ENCODE measurements around the gene MSH3.

MSH3 gene

GRCh38 chr5:80905405-80905804, 251.0 kb downstream of the MSH3 start:
- no peak for ATAC-seq
- no peak for DNase-seq

DNA sequence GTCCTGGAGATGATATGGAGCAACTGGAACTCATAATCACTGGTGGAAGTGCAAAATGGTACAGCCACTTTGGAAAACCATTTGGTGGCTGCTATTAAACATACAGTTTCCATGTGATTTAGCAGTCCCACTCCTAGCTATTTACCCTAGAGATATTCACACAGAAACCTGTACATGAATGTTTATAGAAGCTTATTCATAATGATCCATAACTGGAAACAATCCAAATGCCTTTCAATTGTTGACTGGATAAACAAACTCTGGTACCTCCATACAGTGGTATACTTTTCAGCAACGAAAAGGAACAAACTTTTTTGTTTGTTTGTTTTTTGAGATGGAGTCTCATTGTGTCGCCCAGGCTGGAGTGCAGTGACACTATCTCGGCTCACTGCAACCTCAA, 258.0 kb downstream of the MSH3 start:
- ATAC-seq, result no peak
- DNase-seq, result no peak

- DNase-seq, result no peak
- no peak for ATAC-seq
Measured at GRCh38 chr5:80915716-80916115, 261.3 kb downstream of the MSH3 start.

- no peak for ATAC-seq
- DNase-seq, result no peak
Measured at GRCh38 chr5:80916676-80917075, 262.2 kb downstream of the MSH3 start.

DNA sequence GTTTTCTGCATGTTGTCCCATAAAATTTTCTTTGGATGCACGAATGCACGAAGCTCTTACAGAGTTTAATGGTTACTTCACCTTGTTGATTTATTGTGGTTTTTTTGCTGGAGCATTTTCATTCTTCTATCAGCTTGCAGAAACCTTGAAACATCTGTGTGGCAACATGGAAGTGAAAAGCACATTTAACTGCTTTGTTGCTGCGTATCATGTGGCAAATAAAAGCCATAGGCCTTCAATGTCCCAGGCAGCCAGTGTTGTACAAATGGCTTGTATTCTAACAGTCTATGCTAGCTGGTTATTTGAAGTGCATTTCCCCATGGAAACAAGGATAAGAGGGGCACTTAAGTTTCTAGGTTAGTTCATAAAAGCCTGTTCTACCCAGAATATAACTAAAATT, 263.2 kb downstream of the MSH3 start:
- ATAC-seq, result no peak

DNA sequence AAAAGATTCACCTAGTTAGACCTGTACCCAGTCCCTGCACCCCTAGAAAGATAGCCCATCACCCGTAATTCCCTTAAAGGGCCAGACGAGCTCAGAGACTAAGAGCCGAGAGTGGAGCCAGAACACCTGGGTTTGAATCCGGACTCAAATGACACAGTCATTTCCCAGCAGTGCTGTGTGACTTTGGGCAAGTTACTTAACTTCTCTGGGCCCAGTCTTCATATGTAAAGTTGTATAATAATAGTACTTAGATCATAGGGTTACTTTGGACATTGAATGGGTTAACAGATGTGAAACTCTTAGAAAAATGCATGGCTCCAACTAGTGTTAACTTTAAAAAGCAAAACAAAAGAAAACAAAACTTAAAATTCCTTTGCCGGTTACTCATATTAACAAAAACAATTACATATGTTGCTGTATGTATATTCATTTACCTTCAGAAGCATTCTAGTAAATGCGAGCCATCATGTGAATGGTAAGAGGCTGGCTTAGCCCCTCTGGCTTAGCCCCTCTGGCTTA, 265.3 kb downstream of the MSH3 start:
- ATAC-seq (no peak), DNase-seq (no peak)

More for the DNA sequence above, 263.2 kb downstream of the MSH3 start:
- DNase-seq, result no peak

- ATAC-seq (no peak), DNase-seq (no peak)
Measured at GRCh38 chr5:80920333-80920732, 265.9 kb downstream of the MSH3 start.

DNA sequence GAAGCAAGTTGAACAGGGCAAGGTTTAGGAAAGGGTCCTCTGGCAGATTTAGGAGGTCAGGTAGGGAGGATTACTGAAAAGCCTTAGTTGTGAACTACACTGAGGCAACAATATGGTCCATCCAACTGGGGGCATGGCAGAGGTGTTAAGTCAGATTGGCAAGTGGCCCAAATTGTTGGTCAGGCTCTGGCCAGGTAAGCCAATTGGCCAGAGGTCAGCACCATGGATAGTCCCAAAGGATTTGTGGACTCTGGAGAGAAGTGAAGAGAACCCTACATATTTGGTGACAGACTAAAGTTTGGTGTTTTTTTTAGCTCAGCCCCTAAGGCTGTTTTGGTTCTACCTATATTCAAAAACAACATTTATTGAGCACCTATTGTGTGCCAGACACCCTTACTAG, 266.6 kb downstream of the MSH3 start:
- no peak for ATAC-seq
- no peak for DNase-seq

DNA sequence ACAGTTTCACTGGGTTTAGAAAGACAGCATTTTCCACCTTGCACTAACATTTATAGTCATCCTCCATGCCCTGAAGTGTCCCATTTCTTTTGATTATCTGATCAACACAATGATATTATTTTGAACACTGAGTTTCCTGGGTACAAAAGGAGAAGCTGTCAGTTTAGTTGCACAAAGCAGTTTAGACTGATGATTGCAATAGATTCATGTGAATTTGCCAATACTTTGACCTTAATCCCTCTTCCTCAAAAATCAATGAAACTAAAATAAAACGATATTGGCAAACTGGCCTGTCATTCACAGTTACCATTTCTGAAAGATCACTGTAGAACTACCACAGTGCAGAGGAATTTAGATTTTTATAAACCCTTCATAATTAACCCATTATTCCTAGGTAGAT, 271.5 kb downstream of the MSH3 start:
- no peak for DNase-seq
- ATAC-seq, result no peak

Measured in stimulated activated naive CD8-positive, alpha-beta T cell treated with anti-CD3 and anti-CD28 coated beads, Interleukin-15, Interleukin-2, amounts not matched to agents 100 U/mL and 50 U/mL, for 24 hours (primary cell).